ENCODE measurements around the gene MMP19. TPM values are rescaled to one million over a fixed set of nuclear protein-coding genes. Genes with fewer than 3 reads are reported as not detected.

MMP19 gene
- total RNA-seq, 1 experiment from 2014 or later, result 2.3 TPM

GRCh38 chr12:55843431-55843830, 695 bp upstream of the MMP19 start:
- H3K27me3 ChIP-seq (ENCODE audit: insufficient read depth, low read length), result no peaks in the 10 kb centered on the region
- POLR2A ChIA-PET, result interaction anchor here (1.3 kb wide), 1 partner anchor 13 kb away, joined by 5 read pairs; no protein-coding TSS in a partner anchor

More at GRCh38 chr12:55843431-55843830, 695 bp upstream of the MMP19 start:
- CTCF ChIA-PET, result no interaction called here
- H3K9ac ChIP-seq (ENCODE audit: low read length), result no peak overlapping the region
- BruUV-seq (replicated peaks), result no TSS peak
- H3K9me3 ChIP-seq (ENCODE audit: control insufficient read depth in 1 of 2, insufficient read depth in 1 of 2, low read depth in 1 of 2, low read length in 2 of 2), result no peaks in the 10 kb centered on the region
- RAD21 ChIA-PET (ENCODE audit: low non-redundant PET in 1 of 2, low total read pairs in 2 of 2, uncharacterized antibody in 2 of 2, unreplicated experiment in 2 of 2), result no interaction called here
- no peaks in the 10 kb centered on the region for H3K79me2 ChIP-seq (ENCODE audit: insufficient read depth, low read length)
- no peak for DNase-seq (ENCODE audit: low read depth, low spot score)
- no peaks in the 10 kb centered on the region for H4K20me1 ChIP-seq (ENCODE audit: insufficient read depth)
- no peaks in the 10 kb centered on the region for H3K9me2 ChIP-seq (ENCODE audit: insufficient read depth)
- peak overlapping the region; percentile 77 for H3K4me2 ChIP-seq (ENCODE audit: low read length)
- no peak for ATAC-seq
- peaks cover 11 to 37% of the 10 kb centered on the region in 2 experiments for H3K4me1 ChIP-seq (ENCODE audit: control insufficient read depth in 1 of 2, insufficient read depth in 2 of 2, low read length in 2 of 2)
- H3K36me3 ChIP-seq (ENCODE audit: control insufficient read depth in 1 of 2, insufficient read depth in 2 of 2, low read length in 2 of 2), result no peaks in the 10 kb centered on the region
- TF ChIP-seq SIN3A (IDR thresholded peaks at IDR 0.05; ENCODE audit: low read depth) (no peak), SP1 (IDR thresholded peaks at IDR 0.05; ENCODE audit: low read depth) (no peak), CBX3 (IDR thresholded peaks at IDR 0.05; ENCODE audit: low read depth) (no peak), SRF (IDR thresholded peaks at IDR 0.05; ENCODE audit: low read depth) (no peak), JUND (IDR thresholded peaks at IDR 0.05) (no peak), TCF7L2 (IDR thresholded peaks at IDR 0.05; ENCODE audit: borderline replicate concordance, extremely low read depth, insufficient read depth, insufficient read length) (no peak), RAD21 (IDR thresholded peaks at IDR 0.05; ENCODE audit: low read depth) (no peak), POLR2AphosphoS5 (IDR thresholded peaks at IDR 0.05; ENCODE audit: low read depth, low read length) (no peak), ZFX (IDR thresholded peaks at IDR 0.05) (no peak), EZH2phosphoT487 (IDR thresholded peaks at IDR 0.05; ENCODE audit: borderline replicate concordance) (no peak), ATF3 (IDR thresholded peaks at IDR 0.05) (no peak), EZH2 (IDR thresholded peaks at IDR 0.05) (no peak), POLR2A (IDR thresholded peaks at IDR 0.05; ENCODE audit: borderline replicate concordance, extremely low read depth, insufficient read depth, insufficient read length) (no peak), REST (IDR thresholded peaks at IDR 0.05; ENCODE audit: low read depth) (no peak), MAX (IDR thresholded peaks at IDR 0.05) (no peak)
- intact Hi-C loops (cut with micrococcal nuclease), result no loop called here
- H3K27ac ChIP-seq (ENCODE audit: low read depth, low read length), result no peak overlapping the region
- H2AFZ ChIP-seq (ENCODE audit: low read depth, low read length, poor library complexity, severe bottlenecking), result peak overlapping the region; percentile 6
- peak overlapping the region in 1 of 2 experiments; percentile 46; a peak in 1 of 4 replicates for H3K4me3 ChIP-seq (replicated peaks in 1 of 2; ENCODE audit: low read depth in 1 of 2, low read length in 2 of 2)
